Measurements from ENCODE around the gene GSTA3.
"Not testable (repeated sequence)": the region's sequence is repeated elsewhere in the genome, so short reads cannot be mapped to it uniquely, and the experiment has no call there.

GSTA3 gene

GRCh38 chr6:52876056-52876787, 33.3 kb downstream of the GSTA3 start:
- Histone ChIP-seq H3K4me2 (ENCODE audit: insufficient read depth, low read length, poor library complexity, severe bottlenecking) (no peak overlapping the region), H4K8ac (ENCODE audit: low read depth, low read length) (no peak overlapping the region), H2BK120ac (ENCODE audit: low read depth, low read length) (no peak overlapping the region), H2AFZ (ENCODE audit: low read length) (no peak overlapping the region), H3K27me3 (ENCODE audit: control insufficient read depth in 3 of 3, insufficient read depth in 3 of 3, low read depth in 1 of 3, low read length in 3 of 3) (peaks cover 0 to 5% (median 0%) of the 10 kb centered on the region in 3 experiments), H2BK12ac (ENCODE audit: low read length) (no peak overlapping the region), H3K23ac (ENCODE audit: low read depth, low read length, poor library complexity) (no peak overlapping the region), H3K4ac (ENCODE audit: low read length) (no peak overlapping the region), H3K27ac (replicated peaks; ENCODE audit: low read length) (no peak overlapping the region), H2BK15ac (ENCODE audit: low read length) (no peak overlapping the region), H3K18ac (ENCODE audit: low read length) (no peak overlapping the region), H3K4me1 (ENCODE audit: control insufficient read depth in 2 of 2, insufficient read depth in 1 of 2, low read depth in 1 of 2, low read length in 2 of 2) (no peaks in the 10 kb centered on the region), H3K9ac (ENCODE audit: low read depth, low read length, poor library complexity) (no peak overlapping the region), H3K36me3 (replicated peaks in 1 of 2; ENCODE audit: control insufficient read depth in 2 of 2, insufficient read depth in 2 of 2, low read length in 2 of 2) (no peaks in the 10 kb centered on the region), H3K14ac (ENCODE audit: low read length) (no peak overlapping the region), H4K91ac (ENCODE audit: low read depth, low read length, poor library complexity) (no peak overlapping the region), H3K79me1 (ENCODE audit: low read depth, low read length) (no peaks in the 10 kb centered on the region), H3K4me3 (ENCODE audit: low read length in 2 of 2) (no peak overlapping the region), H2BK5ac (ENCODE audit: low read length) (no peak overlapping the region), H2AK5ac (ENCODE audit: low read depth, low read length) (no peak overlapping the region), H3K9me3 (replicated peaks in 1 of 2; ENCODE audit: control insufficient read depth in 2 of 2, insufficient read depth in 1 of 2, low read depth in 1 of 2, low read length in 2 of 2) (no peaks in the 10 kb centered on the region)
- no peak for DNase-seq (ENCODE audit: low spot score)
- no CpG with 5 or more reads among the region's 7 CpGs for WGBS, 2 donors (ENCODE audit: extremely low coverage in 2 of 2, insufficient read length in 2 of 2, insufficient replicate concordance in 1 of 2)

- no peak overlapping the region for H2BK5ac ChIP-seq (ENCODE audit: low read length)
- H3K14ac ChIP-seq (ENCODE audit: low read length) = no peak overlapping the region
- H2AFZ ChIP-seq (ENCODE audit: low read length) = no peak overlapping the region
- no peak for DNase-seq (ENCODE audit: low spot score)
- H2BK12ac ChIP-seq (ENCODE audit: low read length) = no peak overlapping the region
- no peak overlapping the region for H2BK15ac ChIP-seq (ENCODE audit: low read length)
- no peak overlapping the region for H3K18ac ChIP-seq (ENCODE audit: low read length)
- H4K8ac ChIP-seq (ENCODE audit: low read depth, low read length) = no peak overlapping the region
- WGBS, 2 donors (ENCODE audit: extremely low coverage in 2 of 2, insufficient read length in 2 of 2, insufficient replicate concordance in 1 of 2) = no CpG with 5 or more reads among the region's 4 CpGs
- H3K4me1 ChIP-seq (ENCODE audit: control insufficient read depth in 2 of 2, insufficient read depth in 1 of 2, low read depth in 1 of 2, low read length in 2 of 2) = peaks cover 0 to 5% of the 10 kb centered on the region in 2 donors
- H3K27me3 ChIP-seq (ENCODE audit: control insufficient read depth in 3 of 3, insufficient read depth in 3 of 3, low read depth in 1 of 3, low read length in 3 of 3) = peaks cover 0 to 5% (median 0%) of the 10 kb centered on the region in 3 experiments
- no peak overlapping the region for H3K27ac ChIP-seq (replicated peaks; ENCODE audit: low read length)
- no peak overlapping the region for H3K9ac ChIP-seq (ENCODE audit: low read depth, low read length, poor library complexity)
- H3K79me1 ChIP-seq (ENCODE audit: low read depth, low read length) = no peaks in the 10 kb centered on the region
- H3K4ac ChIP-seq (ENCODE audit: low read length) = no peak overlapping the region
- no peak overlapping the region for H3K4me2 ChIP-seq (ENCODE audit: insufficient read depth, low read length, poor library complexity, severe bottlenecking)
- no peaks in the 10 kb centered on the region for H3K9me3 ChIP-seq (replicated peaks in 1 of 2; ENCODE audit: control insufficient read depth in 2 of 2, insufficient read depth in 1 of 2, low read depth in 1 of 2, low read length in 2 of 2)
- no peaks in the 10 kb centered on the region for H3K36me3 ChIP-seq (replicated peaks in 1 of 2; ENCODE audit: control insufficient read depth in 2 of 2, insufficient read depth in 2 of 2, low read length in 2 of 2)
- no peak overlapping the region for H4K91ac ChIP-seq (ENCODE audit: low read depth, low read length, poor library complexity)
- no peak overlapping the region for H2BK120ac ChIP-seq (ENCODE audit: low read depth, low read length)
- no peak overlapping the region for H2AK5ac ChIP-seq (ENCODE audit: low read depth, low read length)
- no peak overlapping the region for H3K23ac ChIP-seq (ENCODE audit: low read depth, low read length, poor library complexity)
- H3K4me3 ChIP-seq (ENCODE audit: low read length in 2 of 2) = no peak overlapping the region
Observed at GRCh38 chr6:52872031-52872430, 37.5 kb downstream of the GSTA3 start.

GRCh38 chr6:52871621-52872020, 37.9 kb downstream of the GSTA3 start:
- H3K18ac ChIP-seq (ENCODE audit: low read length) = no peak overlapping the region
- no peak overlapping the region for H2BK15ac ChIP-seq (ENCODE audit: low read length)
- no peak overlapping the region for H4K8ac ChIP-seq (ENCODE audit: low read depth, low read length)
- no peak overlapping the region for H2AFZ ChIP-seq (ENCODE audit: low read length)
- no peak overlapping the region for H3K23ac ChIP-seq (ENCODE audit: low read depth, low read length, poor library complexity)
- no peak overlapping the region for H3K9ac ChIP-seq (ENCODE audit: low read depth, low read length, poor library complexity)
- H3K14ac ChIP-seq (ENCODE audit: low read length) = no peak overlapping the region
- H3K4me1 ChIP-seq (ENCODE audit: control insufficient read depth in 2 of 2, insufficient read depth in 1 of 2, low read depth in 1 of 2, low read length in 2 of 2) = peaks cover 0 to 5% of the 10 kb centered on the region in 2 donors
- DNase-seq (ENCODE audit: low spot score) = no peak
- peaks cover 0 to 5% (median 0%) of the 10 kb centered on the region in 3 experiments for H3K27me3 ChIP-seq (ENCODE audit: control insufficient read depth in 3 of 3, insufficient read depth in 3 of 3, low read depth in 1 of 3, low read length in 3 of 3)
- no CpG with 5 or more reads among the region's 3 CpGs for WGBS, 2 donors (ENCODE audit: extremely low coverage in 2 of 2, insufficient read length in 2 of 2, insufficient replicate concordance in 1 of 2)
- H2BK5ac ChIP-seq (ENCODE audit: low read length) = no peak overlapping the region
- no peak overlapping the region for H3K27ac ChIP-seq (replicated peaks; ENCODE audit: low read length)
- no peak overlapping the region for H4K91ac ChIP-seq (ENCODE audit: low read depth, low read length, poor library complexity)
- no peak overlapping the region for H2BK120ac ChIP-seq (ENCODE audit: low read depth, low read length)
- no peak overlapping the region for H3K4ac ChIP-seq (ENCODE audit: low read length)
- H2BK12ac ChIP-seq (ENCODE audit: low read length) = no peak overlapping the region
- no peaks in the 10 kb centered on the region for H3K79me1 ChIP-seq (ENCODE audit: low read depth, low read length)
- H3K4me3 ChIP-seq (ENCODE audit: low read length in 2 of 2) = no peak overlapping the region
- no peak overlapping the region for H3K4me2 ChIP-seq (ENCODE audit: insufficient read depth, low read length, poor library complexity, severe bottlenecking)
- no peaks in the 10 kb centered on the region for H3K9me3 ChIP-seq (replicated peaks in 1 of 2; ENCODE audit: control insufficient read depth in 2 of 2, insufficient read depth in 1 of 2, low read depth in 1 of 2, low read length in 2 of 2)
- H3K36me3 ChIP-seq (replicated peaks in 1 of 2; ENCODE audit: control insufficient read depth in 2 of 2, insufficient read depth in 2 of 2, low read length in 2 of 2) = no peaks in the 10 kb centered on the region
- H2AK5ac ChIP-seq (ENCODE audit: low read depth, low read length) = no peak overlapping the region

- H3K79me1 ChIP-seq (ENCODE audit: low read depth, low read length); H3K14ac ChIP-seq (ENCODE audit: low read length); H3K27ac ChIP-seq (replicated peaks; ENCODE audit: low read length); H3K4me1 ChIP-seq (ENCODE audit: control insufficient read depth in 2 of 2, insufficient read depth in 1 of 2, low read depth in 1 of 2, low read length in 2 of 2); H3K4ac ChIP-seq (ENCODE audit: low read length); DNase-seq (ENCODE audit: low spot score); H3K4me3 ChIP-seq (ENCODE audit: low read length in 2 of 2); H3K36me3 ChIP-seq (replicated peaks in 1 of 2; ENCODE audit: control insufficient read depth in 2 of 2, insufficient read depth in 2 of 2, low read length in 2 of 2); H2AFZ ChIP-seq (ENCODE audit: low read length); H4K91ac ChIP-seq (ENCODE audit: low read depth, low read length, poor library complexity); H2BK120ac ChIP-seq (ENCODE audit: low read depth, low read length); H3K27me3 ChIP-seq (ENCODE audit: control insufficient read depth in 3 of 3, insufficient read depth in 3 of 3, low read depth in 1 of 3, low read length in 3 of 3); H2BK12ac ChIP-seq (ENCODE audit: low read length); H4K8ac ChIP-seq (ENCODE audit: low read depth, low read length); H3K9ac ChIP-seq (ENCODE audit: low read depth, low read length, poor library complexity); H3K18ac ChIP-seq (ENCODE audit: low read length); H2AK5ac ChIP-seq (ENCODE audit: low read depth, low read length); H3K23ac ChIP-seq (ENCODE audit: low read depth, low read length, poor library complexity); H2BK15ac ChIP-seq (ENCODE audit: low read length); H2BK5ac ChIP-seq (ENCODE audit: low read length); H3K9me3 ChIP-seq (replicated peaks in 1 of 2; ENCODE audit: control insufficient read depth in 2 of 2, insufficient read depth in 1 of 2, low read depth in 1 of 2, low read length in 2 of 2); H3K4me2 ChIP-seq (ENCODE audit: insufficient read depth, low read length, poor library complexity, severe bottlenecking): not testable (repeated sequence)
- WGBS, 2 donors (ENCODE audit: extremely low coverage in 2 of 2, insufficient read length in 2 of 2, insufficient replicate concordance in 1 of 2) = no CpG with 5 or more reads among the region's 3 CpGs
Observed at GRCh38 chr6:52870335-52871091, 39.0 kb downstream of the GSTA3 start.

All from neuronal stem cell (in vitro differentiated cells).